GM12878 (cell line): ENCODE data around the gene C14orf93. TPM values are rescaled to one million over a fixed set of nuclear protein-coding genes. Genes with fewer than 3 reads are reported as not detected.
A peak's percentile ranks its signal among the peaks of the same experiment; 100 is the strongest.

Experiments
- ATAC-seq: fragments of 200-7000 bp; cut with Tn5 transposase; 3 replicates; pipeline ENCODE4 v1.9.1; 2020; ENCODE audit warnings: mild to moderate bottlenecking, moderate library complexity
- BruUV-seq: library from RNA; stranded (reverse); fragments of 400-500 nt; replicated peaks from 2 replicates; lab custom pipeline; 2021; lab: Mats Ljungman, UMichigan
- CTCF ChIA-PET: fragments of 300-600 bp; sonication (Branson Sonifier 250); formaldehyde crosslinking; extraction: SDS; loops from one replicate; lab custom pipeline; 2021; ENCODE audit warnings: inconsistent platforms; lab: Yijun Ruan, JAX
- POLR2A ChIA-PET: fragments of 350-600 bp; formaldehyde crosslinking; extraction: SDS; loops from one replicate; lab custom pipeline; 2021; ENCODE audit warnings: inconsistent platforms; lab: Charles Lee
- RAD21 ChIA-PET: fragments of 300-600 bp; sonication (Branson Sonifier 250); formaldehyde crosslinking; loops from one replicate; lab custom pipeline; 2023; ENCODE audit warnings: antibody characterized with exemption; ENCODE audit not compliant: unreplicated experiment; lab: Charles Lee
- SMC1A ChIA-PET: fragments of 300-600 bp; sonication (Branson Sonifier 250); formaldehyde crosslinking; loops from one replicate; lab custom pipeline; 2023; ENCODE audit not compliant: unreplicated experiment, uncharacterized antibody; lab: Charles Lee
- DNase-seq: peaks from one replicate; pipeline ENCODE4 v3.0.0-alpha.2; 2011; ENCODE audit warnings: low read depth, low spot score
- FAIRE-seq: peaks from 3 replicates; lab custom pipeline; 2011; peaks lifted over from hg19 to GRCh38; lab: Jason Lieb, UNC
- H2AFZ ChIP-seq: 2 replicates; pipeline ENCODE4 v1.6.0; 2011; ENCODE audit warnings: low read depth, low read length, control low read depth; ENCODE audit not compliant: control insufficient read depth
- H3K27ac ChIP-seq: 2 replicates; pipeline ENCODE4 v1.5.1; 2011; ENCODE audit warnings: control low read depth; ENCODE audit not compliant: control insufficient read depth, insufficient read depth
- H3K27me3 ChIP-seq, 2 experiments: replicated peaks in 1 of 2; 2 replicates each; pipeline versions ENCODE4 v1.6.0 to v1.6.1; 2011; ENCODE audit warnings: low read length in 1 of 2; ENCODE audit not compliant: control insufficient read depth in 2 of 2, insufficient read depth in 2 of 2
- H3K36me3 ChIP-seq, 2 experiments: 2 replicates each; pipeline ENCODE4 v1.5.1; 2011; ENCODE audit warnings: low read length in 1 of 2; ENCODE audit not compliant: control insufficient read depth in 2 of 2, insufficient read depth in 2 of 2
- H3K4me1 ChIP-seq: 2 replicates; pipeline ENCODE4 v1.6.1; 2011; ENCODE audit warnings: mild to moderate bottlenecking, low read length, moderate library complexity, mixed read lengths; ENCODE audit not compliant: control insufficient read depth, insufficient read depth
- H3K4me2 ChIP-seq: 2 replicates; pipeline ENCODE4 v1.6.0; 2011; ENCODE audit warnings: control low read depth; ENCODE audit not compliant: control insufficient read depth, insufficient read depth
- H3K4me3 ChIP-seq: fragments of 200-600 bp; sonication (generic); 2 replicates; pipeline ENCODE4 v1.5.1; 2016
- H3K79me2 ChIP-seq: 2 replicates; pipeline ENCODE4 v1.6.0; 2011; ENCODE audit warnings: low read length; ENCODE audit not compliant: control insufficient read depth, insufficient read depth
- H3K9ac ChIP-seq: 2 replicates; pipeline ENCODE4 v1.8.0; 2011; ENCODE audit warnings: low read length, control low read depth, mixed read lengths; ENCODE audit not compliant: control insufficient read depth, insufficient read depth
- H3K9me3 ChIP-seq: replicated peaks from 3 replicates; pipeline ENCODE4 v1.5.1; 2011; ENCODE audit warnings: mild to moderate bottlenecking, low read length; ENCODE audit not compliant: control insufficient read depth, insufficient read depth
- H4K20me1 ChIP-seq: 2 replicates; pipeline ENCODE4 v1.6.0; 2011; ENCODE audit not compliant: control insufficient read depth, insufficient read depth
- DPF2 ChIP-seq: fragments of 450-650 bp; IDR thresholded peaks from 2 replicates; pipeline ENCODE4 v1.6.1; 2017; ENCODE audit warnings: mild to moderate bottlenecking
- EED ChIP-seq: sonication (generic); IDR thresholded peaks from 2 replicates; pipeline ENCODE4 v1.6.1; 2016; ENCODE audit warnings: antibody characterized with exemption, low read depth
- ELK1 ChIP-seq: IDR thresholded peaks from 2 replicates; pipeline ENCODE4 v1.6.1; 2012; ENCODE audit warnings: low read depth, low read length, improper control_type of control experiment
- GABPA ChIP-seq: IDR thresholded peaks from 2 replicates; pipeline ENCODE4 v1.6.1; 2014; ENCODE audit warnings: antibody characterized with exemption, low read depth, mild to moderate bottlenecking, inconsistent platforms
- HDAC6 ChIP-seq: fragments of 200-600 bp; sonication (generic); IDR thresholded peaks from one replicate; pipeline ENCODE4 v1.8.0; 2017; ENCODE audit warnings: antibody characterized with exemption; ENCODE audit not compliant: unreplicated experiment
- IRF4 ChIP-seq: IDR thresholded peaks from 2 replicates; pipeline ENCODE4 v1.6.1; 2011; ENCODE audit warnings: low read depth, low read length
- KDM1A ChIP-seq: fragments of 200-600 bp; sonication (generic); IDR thresholded peaks from 2 replicates; pipeline ENCODE4 v1.6.1; 2016; ENCODE audit warnings: borderline replicate concordance
- RFX5 ChIP-seq: IDR thresholded peaks from 2 replicates; pipeline ENCODE4 v1.6.1; 2011; ENCODE audit warnings: low read depth, low read length, improper control_type of control experiment
- WGBS: methylation state at CpG from one replicate; pipeline ENCODE4 v1.1.6; 2016; ENCODE audit warnings: low lambda C conversion rate; ENCODE audit not compliant: insufficient replicate concordance, insufficient coverage; ENCODE audit errors: missing lambda C conversion rate; 5-methylcytosine and 5-hydroxymethylcytosine counted together
- in situ Hi-C: fragments of 300-500 bp; cut with MboI; formaldehyde crosslinking; loops from 9 replicates; pipeline ENCODE4 v1.14.3; 2018; ENCODE audit warnings: mixed read lengths
- intact Hi-C: fragments of 100-400 bp; cut with micrococcal nuclease; formaldehyde crosslinking; loops from one replicate; pipeline ENCODE4 v1.14.2; 2022; ENCODE audit not compliant: unreplicated experiment
- polyA plus RNA-seq, 11 experiments: library from polyadenylated mRNA; depleted of rRNA in 4 of 11; unstranded in 6 of 11; stranded (reverse) in 5 of 11; fragments of >200 nt; fragmentation: Nextera tagmentation in 4 of 11; fragmentation: Illumina TruSeq in 1 of 11; extraction: Ambion mirVana in 4 of 11; extraction: Trizol in 1 of 11; gene quantifications; 1 replicate in 1 of 11; 2 replicates in 10 of 11; pipeline versions ENCODE4 v1.2.1 to v1.2.3, GENCODE V29; 2011 to 2016; ENCODE audit warnings: inconsistent platforms in 2 of 11, missing spikeins in 2 of 11, low read depth in 1 of 11
- total RNA-seq, 4 experiments: library from RNA; depleted of rRNA in 3 of 4; stranded (reverse); fragments of >200 nt in 3 of 4; fragmentation: Illumina TruSeq in 1 of 4; extraction: Trizol in 1 of 4; gene quantifications; 2 replicates each; pipeline versions ENCODE4 v1.2.1 to v1.2.3, GENCODE V29; 2013 to 2021
- TF ChIP-seq, protein P1 (sequence below): fragments of 450-650 bp; IDR thresholded peaks from 2 replicates; pipeline ENCODE4 v1.6.1; 2016; ENCODE audit warnings: mild to moderate bottlenecking
- TF ChIP-seq, protein P2 (sequence below): IDR thresholded peaks from 2 replicates; pipeline ENCODE4 v1.6.1; 2011; ENCODE audit warnings: borderline replicate concordance, low read depth, mild to moderate bottlenecking, moderate library complexity, mixed read lengths, low read length; ENCODE audit not compliant: insufficient read depth; ENCODE audit errors: extremely low read length

The C14orf93 gene
- total and polyA plus RNA-seq, 10 of the 15 experiments (the other 5 are each of a cell fraction or from before 2014, with no cell fraction given) = 1.8 to 13.9 (median 10.2) TPM

- TF ChIP-seq HDAC6 = no peak
- TF ChIP-seq RFX5 = no peak
- TF ChIP-seq ELK1 = no peak; the same call in 1 of the 2 replicates
- TF ChIP-seq, protein P1, sequence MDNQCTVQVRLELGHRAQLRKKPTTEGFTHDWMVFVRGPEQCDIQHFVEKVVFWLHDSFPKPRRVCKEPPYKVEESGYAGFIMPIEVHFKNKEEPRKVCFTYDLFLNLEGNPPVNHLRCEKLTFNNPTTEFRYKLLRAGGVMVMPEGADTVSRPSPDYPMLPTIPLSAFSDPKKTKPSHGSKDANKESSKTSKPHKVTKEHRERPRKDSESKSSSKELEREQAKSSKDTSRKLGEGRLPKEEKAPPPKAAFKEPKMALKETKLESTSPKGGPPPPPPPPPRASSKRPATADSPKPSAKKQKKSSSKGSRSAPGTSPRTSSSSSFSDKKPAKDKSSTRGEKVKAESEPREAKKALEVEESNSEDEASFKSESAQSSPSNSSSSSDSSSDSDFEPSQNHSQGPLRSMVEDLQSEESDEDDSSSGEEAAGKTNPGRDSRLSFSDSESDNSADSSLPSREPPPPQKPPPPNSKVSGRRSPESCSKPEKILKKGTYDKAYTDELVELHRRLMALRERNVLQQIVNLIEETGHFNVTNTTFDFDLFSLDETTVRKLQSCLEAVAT = 0 out of 2 replicates have a peak, but pooled peaks have one; percentile 18
- TF ChIP-seq IRF4 = no peak
- TF ChIP-seq KDM1A = no peak
Observed at GRCh38 chr14:23056145-23056955, 46.4 kb upstream of the C14orf93 start (continued).

GRCh38 chr14:23055621-23056144 lies 45.7 kb upstream of the C14orf93 start:
- in situ Hi-C loops (no loop called here), intact Hi-C loops (loop anchor here (2.0 to 5.0 kb wide), 3 partner anchors 83 to 483 kb away; partner anchors contain the start of gene PRMT5)
- H3K4me1 ChIP-seq = peaks cover 12% of the 10 kb centered on the region
- ATAC-seq (no peak; the same call in 2 of the 3 replicates), FAIRE-seq (no peak), DNase-seq (no peak)
- POLR2A ChIA-PET = interaction anchor here (0.8 to 1.4 kb wide), 2 partner anchors 71 to 80 kb away, joined by 3 to 9 read pairs; no protein-coding TSS in a partner anchor
- H3K27ac ChIP-seq = no peak overlapping the region
- no peak overlapping the region for H3K4me2 ChIP-seq
- H3K9ac ChIP-seq = no peak overlapping the region
- RAD21 ChIA-PET = interaction anchor here (0.9 to 10.8 kb wide), 9 partner anchors 13 to 490 kb away, joined by 3 to 224 read pairs (median 6); partner anchors contain the start of genes ACIN1, AJUBA, C14orf119 and PRMT5
- CTCF ChIA-PET = interaction anchor here (0.6 to 18.3 kb wide), 17 partner anchors 13 to 485 kb away, joined by 3 to 853 read pairs (median 4); partner anchors contain the start of genes ACIN1, AJUBA, C14orf119 and HAUS4
- no peaks in the 10 kb centered on the region for H3K27me3 ChIP-seq
- SMC1A ChIA-PET = interaction anchor here (0.7 to 8.7 kb wide), 7 partner anchors 13 to 126 kb away, joined by 3 to 156 read pairs (median 5); partner anchors contain the start of gene PRMT5
- no peak overlapping the region for H2AFZ ChIP-seq
- no peaks in the 10 kb centered on the region for H3K79me2 ChIP-seq
- no TSS peak for BruUV-seq
- TF ChIP-seq GABPA (no peak), EED (no peak), DPF2 (0 out of 2 replicates have a peak, but pooled peaks have one; percentile 16)
- TF ChIP-seq, protein P2, sequence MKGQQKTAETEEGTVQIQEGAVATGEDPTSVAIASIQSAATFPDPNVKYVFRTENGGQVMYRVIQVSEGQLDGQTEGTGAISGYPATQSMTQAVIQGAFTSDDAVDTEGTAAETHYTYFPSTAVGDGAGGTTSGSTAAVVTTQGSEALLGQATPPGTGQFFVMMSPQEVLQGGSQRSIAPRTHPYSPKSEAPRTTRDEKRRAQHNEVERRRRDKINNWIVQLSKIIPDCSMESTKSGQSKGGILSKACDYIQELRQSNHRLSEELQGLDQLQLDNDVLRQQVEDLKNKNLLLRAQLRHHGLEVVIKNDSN = peak; percentile 31
- peaks cover 6 to 11% of the 10 kb centered on the region in 2 experiments for H3K36me3 ChIP-seq
- 59% methylated on average over 6 of the region's 6 CpGs for WGBS
- H3K4me3 ChIP-seq = no peak overlapping the region
- H4K20me1 ChIP-seq = no peaks in the 10 kb centered on the region
- H3K9me3 ChIP-seq = no peaks in the 10 kb centered on the region
